H9 (cell line): ENCODE measurements around the gene ATOX1. TPM values are rescaled to one million over a fixed set of nuclear protein-coding genes. Genes with fewer than 3 reads are reported as not detected.
"Not testable (repeated sequence)": the region's sequence is repeated elsewhere in the genome, so short reads cannot be mapped to it uniquely, and the experiment has no call there.

Experiments used
- DNase-seq: peaks from one replicate; pipeline ENCODE4 v3.0.0-alpha.2; 2017
- H2AFZ ChIP-seq: one replicate; pipeline ENCODE4 v1.6.1; 2013; ENCODE audit warnings: mild to moderate bottlenecking, low read length, control low read depth, moderate library complexity
- H2AK5ac ChIP-seq: 2 replicates; pipeline ENCODE4 v1.6.1; 2013; ENCODE audit warnings: low read length, control low read depth, mixed read lengths; ENCODE audit not compliant: insufficient read length
- H2BK120ac ChIP-seq: one replicate; pipeline ENCODE4 v1.6.1; 2013; ENCODE audit warnings: low read depth, mild to moderate bottlenecking, low read length, control low read depth, inconsistent platforms; ENCODE audit not compliant: poor library complexity, severe bottlenecking
- H2BK12ac ChIP-seq: 2 replicates; pipeline ENCODE4 v1.6.1; 2013; ENCODE audit warnings: low read length, control low read depth, mixed read lengths, low read depth; ENCODE audit not compliant: insufficient read length
- H2BK15ac ChIP-seq: 2 replicates; pipeline ENCODE4 v1.6.1; 2013; ENCODE audit warnings: low read depth, low read length, control low read depth
- H2BK20ac ChIP-seq: one replicate; pipeline ENCODE4 v1.6.1; 2013; ENCODE audit warnings: low read depth, mild to moderate bottlenecking, low read length, control low read depth, inconsistent platforms; ENCODE audit not compliant: poor library complexity, severe bottlenecking
- H2BK5ac ChIP-seq: 2 replicates; pipeline ENCODE4 v1.6.1; 2013; ENCODE audit warnings: low read length, control low read depth, mixed read lengths; ENCODE audit not compliant: insufficient read length
- H3K14ac ChIP-seq: 2 replicates; pipeline ENCODE4 v1.6.1; 2013; ENCODE audit warnings: low read length, control low read depth; ENCODE audit not compliant: insufficient read depth
- H3K18ac ChIP-seq: 2 replicates; pipeline ENCODE4 v1.6.1; 2013; ENCODE audit warnings: low read depth, mild to moderate bottlenecking, mixed read lengths, low read length, control low read depth; ENCODE audit not compliant: insufficient read length
- H3K23ac ChIP-seq: 2 replicates; pipeline ENCODE4 v1.6.1; 2013; ENCODE audit warnings: low read length, control low read depth, mixed read lengths, low read depth; ENCODE audit not compliant: insufficient read length
- H3K23me2 ChIP-seq: 2 replicates; pipeline ENCODE4 v1.6.1; 2013; ENCODE audit warnings: low read depth, mild to moderate bottlenecking, mixed read lengths, low read length, control low read depth; ENCODE audit not compliant: insufficient read length, poor library complexity, severe bottlenecking
- H3K27ac ChIP-seq: 2 replicates; pipeline ENCODE4 v1.5.1; 2013; ENCODE audit warnings: low read length, control low read depth, mixed read lengths, low read depth; ENCODE audit not compliant: insufficient read length
- H3K27me3 ChIP-seq: 2 replicates; pipeline ENCODE4 v1.6.1; 2013; ENCODE audit warnings: low read length, control low read depth, inconsistent platforms; ENCODE audit not compliant: insufficient read depth
- H3K4ac ChIP-seq: 2 replicates; pipeline ENCODE4 v1.6.1; 2013; ENCODE audit warnings: low read depth, mild to moderate bottlenecking, control low read depth, inconsistent platforms, low read length, moderate library complexity
- H3K4me1 ChIP-seq: 2 replicates; pipeline ENCODE4 v1.6.1; 2013; ENCODE audit warnings: low read length, control low read depth, inconsistent platforms; ENCODE audit not compliant: insufficient read depth
- H3K4me2 ChIP-seq: 2 replicates; pipeline ENCODE4 v1.6.1; 2013; ENCODE audit warnings: low read length, control low read depth, mixed read lengths; ENCODE audit not compliant: insufficient read length, insufficient read depth
- H3K56ac ChIP-seq: 2 replicates; pipeline ENCODE4 v1.6.1; 2013; ENCODE audit warnings: low read depth, mild to moderate bottlenecking, mixed read lengths, low read length, control low read depth; ENCODE audit not compliant: insufficient read length
- H3K79me1 ChIP-seq: 2 replicates; pipeline ENCODE4 v1.6.1; 2013; ENCODE audit warnings: low read depth, mild to moderate bottlenecking, moderate library complexity, low read length, control low read depth, inconsistent platforms; ENCODE audit not compliant: insufficient read depth, poor library complexity, severe bottlenecking
- H3K79me2 ChIP-seq: 2 replicates; pipeline ENCODE4 v1.6.1; 2013; ENCODE audit warnings: low read length, control low read depth, inconsistent platforms; ENCODE audit not compliant: insufficient read depth
- H3K9ac ChIP-seq: 2 replicates; pipeline ENCODE4 v1.6.1; 2013; ENCODE audit warnings: low read length, control low read depth, mixed read lengths; ENCODE audit not compliant: insufficient read length; ENCODE audit errors: extremely low read depth
- H3K9me3 ChIP-seq: one replicate; pipeline ENCODE4 v1.6.1; 2013; ENCODE audit warnings: low read depth, low read length, inconsistent platforms; ENCODE audit not compliant: control insufficient read depth
- H3T11ph ChIP-seq: one replicate; pipeline ENCODE4 v1.6.1; 2013; ENCODE audit warnings: mild to moderate bottlenecking, low read length, control low read depth, inconsistent platforms
- H4K20me1 ChIP-seq: one replicate; pipeline ENCODE4 v1.6.1; 2013; ENCODE audit not compliant: control insufficient read depth, insufficient read length, insufficient read depth
- H4K5ac ChIP-seq: 2 replicates; pipeline ENCODE4 v1.6.1; 2013; ENCODE audit warnings: low read depth, mild to moderate bottlenecking, mixed read lengths, low read length, control low read depth; ENCODE audit not compliant: insufficient read length
- H4K8ac ChIP-seq: replicated peaks from 2 replicates; pipeline ENCODE4 v1.6.1; 2013; ENCODE audit warnings: low read length, control low read depth, mixed read lengths, low read depth; ENCODE audit not compliant: insufficient read length
- H4K91ac ChIP-seq: 2 replicates; pipeline ENCODE4 v1.6.1; 2013; ENCODE audit warnings: low read depth, mild to moderate bottlenecking, moderate library complexity, mixed read lengths, low read length, control low read depth; ENCODE audit not compliant: insufficient read length
- H3K27ac Mint-ChIP-seq, 3 experiments: 2 replicates in 2 of 3; 3 replicates in 1 of 3; pipeline ENCODE4 v1.8.0; 2020 to 2021; ENCODE audit warnings: mixed read lengths in 3 of 3, mild to moderate bottlenecking in 1 of 3, moderate library complexity in 1 of 3
- H3K27me3 Mint-ChIP-seq: 2 replicates; pipeline ENCODE4 v1.8.0; 2021; ENCODE audit warnings: low read depth, mild to moderate bottlenecking, moderate library complexity, mixed read lengths
- H3K36me3 Mint-ChIP-seq, 3 experiments: 2 replicates in 2 of 3; 3 replicates in 1 of 3; pipeline ENCODE4 v1.8.0; 2020 to 2021; ENCODE audit warnings: low read depth in 3 of 3, mixed read lengths in 3 of 3; ENCODE audit not compliant: insufficient read depth in 1 of 3
- H3K4me1 Mint-ChIP-seq, 2 experiments: 2 replicates each; pipeline ENCODE4 v1.8.0; 2020; ENCODE audit warnings: mixed read lengths in 2 of 2
- H3K4me3 Mint-ChIP-seq, 2 experiments: 2 replicates in 1 of 2; 3 replicates in 1 of 2; pipeline ENCODE4 v1.8.0; 2020 to 2021; ENCODE audit warnings: mild to moderate bottlenecking in 2 of 2, mixed read lengths in 2 of 2, moderate library complexity in 1 of 2
- H3K9me3 Mint-ChIP-seq, 2 experiments: 2 replicates in 1 of 2; 3 replicates in 1 of 2; pipeline ENCODE4 v1.8.0; 2020; ENCODE audit warnings: mild to moderate bottlenecking in 2 of 2, mixed read lengths in 2 of 2, moderate library complexity in 1 of 2
- WGBS: extraction: QIAGEN DNeasy Blood & Tissue Kit; methylation state at CpG from one replicate; pipeline ENCODE4 v1.1.7; 2013; ENCODE audit warnings: missing lambda C conversion rate, low lambda C conversion rate, mixed read lengths; ENCODE audit not compliant: insufficient read length; ENCODE audit errors: extremely low coverage; 5-methylcytosine and 5-hydroxymethylcytosine counted together
- total RNA-seq: library from RNA; stranded (reverse); gene quantifications from 2 replicates; pipeline ENCODE4 v1.2.1, GENCODE V29; 2021
- TF ChIP-seq, protein P1 (sequence below): fragments of 200-600 bp; sonication (generic); conservative IDR thresholded peaks from 3 replicates; pipeline ENCODE4 v1.8.0; 2021; ENCODE audit warnings: antibody characterized with exemption, mild to moderate bottlenecking

The ATOX1 gene
- total RNA-seq, 1 experiment from 2014 or later = 75.0 TPM

DNA sequence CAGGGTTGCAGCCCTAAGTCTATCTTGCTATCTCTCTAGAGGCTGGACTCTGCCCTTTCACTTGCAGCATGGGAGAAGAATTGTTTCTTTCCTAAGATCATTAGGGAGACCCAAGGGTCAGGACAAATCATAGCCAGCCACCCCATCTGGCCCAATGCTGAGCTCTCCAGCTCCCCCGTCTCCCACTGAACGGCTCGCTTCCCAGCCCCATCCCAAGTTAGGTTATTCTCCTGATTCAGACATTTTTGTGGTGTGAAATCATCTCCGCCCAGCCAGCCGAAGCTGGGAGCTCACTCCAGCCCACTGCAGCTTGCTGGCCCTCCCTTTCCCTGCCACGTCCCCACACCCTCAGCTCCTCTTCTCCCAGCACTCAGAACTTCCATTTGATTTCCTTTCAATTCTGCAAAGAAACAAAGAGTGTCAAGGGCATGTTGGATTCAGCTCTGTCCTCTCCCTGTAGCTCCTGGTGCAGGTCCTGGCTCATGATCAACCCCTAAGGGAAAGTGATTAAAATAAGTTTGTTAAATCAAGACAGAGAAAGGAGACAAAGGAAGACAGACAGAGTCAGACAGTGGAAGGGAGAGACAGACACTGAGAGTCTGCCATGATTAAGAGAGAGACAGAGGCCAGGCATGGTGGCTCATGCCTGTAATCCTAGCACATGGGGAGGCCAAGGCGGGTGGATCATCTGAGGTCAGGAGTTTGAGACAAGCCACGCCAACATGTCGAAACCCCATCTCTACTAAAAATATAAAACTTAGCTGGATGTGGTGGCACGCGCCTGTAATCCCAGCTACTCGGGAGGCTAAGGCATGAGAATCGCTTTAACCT lies 59.1 kb downstream of the ATOX1 start:
- Histone ChIP-seq H3K4me2 (no peak overlapping the region), H4K91ac (no peak overlapping the region), H3K18ac (no peak overlapping the region), H3T11ph (no peak overlapping the region), H3K4me1 (peaks cover 7% of the 10 kb centered on the region; the same call in 1 of the 2 replicates), H3K79me1 (no peaks in the 10 kb centered on the region), H3K9me3 (no peaks in the 10 kb centered on the region), H3K23me2 (no peaks in the 10 kb centered on the region), H2AFZ (peak overlapping the region; percentile 49), H3K14ac (no peak overlapping the region; the same call in 1 of the 2 replicates), H3K56ac (no peak overlapping the region), H3K27me3 (no peaks in the 10 kb centered on the region; the same call in 1 of the 2 replicates), H3K9ac (no peak overlapping the region), H4K5ac (no peak overlapping the region), H2AK5ac (no peak overlapping the region), H2BK120ac (no peak overlapping the region), H2BK5ac (no peak overlapping the region), H2BK20ac (no peak overlapping the region), H4K20me1 (no peaks in the 10 kb centered on the region), H3K4ac (no peak overlapping the region), H2BK12ac (no peak overlapping the region), H2BK15ac (no peak overlapping the region), H3K79me2 (no peaks in the 10 kb centered on the region), H3K27ac (no peak overlapping the region), H3K23ac (no peak overlapping the region), H4K8ac (no peak overlapping the region)
- TF ChIP-seq, protein P1, sequence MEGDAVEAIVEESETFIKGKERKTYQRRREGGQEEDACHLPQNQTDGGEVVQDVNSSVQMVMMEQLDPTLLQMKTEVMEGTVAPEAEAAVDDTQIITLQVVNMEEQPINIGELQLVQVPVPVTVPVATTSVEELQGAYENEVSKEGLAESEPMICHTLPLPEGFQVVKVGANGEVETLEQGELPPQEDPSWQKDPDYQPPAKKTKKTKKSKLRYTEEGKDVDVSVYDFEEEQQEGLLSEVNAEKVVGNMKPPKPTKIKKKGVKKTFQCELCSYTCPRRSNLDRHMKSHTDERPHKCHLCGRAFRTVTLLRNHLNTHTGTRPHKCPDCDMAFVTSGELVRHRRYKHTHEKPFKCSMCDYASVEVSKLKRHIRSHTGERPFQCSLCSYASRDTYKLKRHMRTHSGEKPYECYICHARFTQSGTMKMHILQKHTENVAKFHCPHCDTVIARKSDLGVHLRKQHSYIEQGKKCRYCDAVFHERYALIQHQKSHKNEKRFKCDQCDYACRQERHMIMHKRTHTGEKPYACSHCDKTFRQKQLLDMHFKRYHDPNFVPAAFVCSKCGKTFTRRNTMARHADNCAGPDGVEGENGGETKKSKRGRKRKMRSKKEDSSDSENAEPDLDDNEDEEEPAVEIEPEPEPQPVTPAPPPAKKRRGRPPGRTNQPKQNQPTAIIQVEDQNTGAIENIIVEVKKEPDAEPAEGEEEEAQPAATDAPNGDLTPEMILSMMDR = no peak
- DNase-seq = peak; percentile 57
- Mint-ChIP-seq H3K4me1 (peaks cover 20 to 28% of the 10 kb centered on the region in 2 experiments), H3K9me3 (no peaks in the 10 kb centered on the region), H3K27me3 (peaks cover 1% of the 10 kb centered on the region; the same call in 1 of the 2 replicates), H3K4me3 (no peak overlapping the region), H3K27ac (peak overlapping the region; percentile 2 to 76 (median 56); a peak in 4 of 7 replicates), H3K36me3 (no peaks in the 10 kb centered on the region)
- no CpG with 5 or more reads among the region's 13 CpGs for WGBS

DNA sequence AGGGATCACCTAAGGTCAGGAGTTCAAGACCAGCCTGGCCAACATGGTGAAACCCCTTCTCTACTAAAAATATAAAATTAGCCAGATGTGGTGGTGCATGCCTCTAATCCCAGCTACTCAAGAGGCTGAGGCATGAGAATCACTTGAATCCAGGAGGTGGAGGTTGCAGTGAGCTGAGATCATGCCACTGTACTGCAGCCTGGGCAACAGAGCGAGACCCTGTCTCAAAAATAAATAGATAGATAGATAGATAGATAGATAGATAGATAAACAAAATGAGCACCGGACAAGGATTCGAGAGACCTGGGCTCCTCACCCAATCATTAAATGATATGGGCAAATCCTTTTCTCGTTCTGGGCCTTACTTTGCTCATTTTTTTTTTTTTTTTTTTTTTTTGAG lies 60.4 kb downstream of the ATOX1 start:
- H4K91ac ChIP-seq, H2BK12ac ChIP-seq, H3K4me3 Mint-ChIP-seq, H3K4ac ChIP-seq, H3K27ac ChIP-seq, H3K4me2 ChIP-seq, H4K5ac ChIP-seq, H3K79me1 ChIP-seq, H2AK5ac ChIP-seq, H4K8ac ChIP-seq, H3K27me3 ChIP-seq, H3K36me3 Mint-ChIP-seq, H3K27me3 Mint-ChIP-seq, H3K27ac Mint-ChIP-seq, H2BK5ac ChIP-seq, H2AFZ ChIP-seq, H3K79me2 ChIP-seq, H3K23ac ChIP-seq, DNase-seq, H3K14ac ChIP-seq, H3K18ac ChIP-seq, H2BK20ac ChIP-seq, H3K56ac ChIP-seq, H2BK120ac ChIP-seq, H2BK15ac ChIP-seq, H3K23me2 ChIP-seq, H3K9me3 Mint-ChIP-seq, H4K20me1 ChIP-seq, H3K9me3 ChIP-seq, H3K4me1 ChIP-seq, H3T11ph ChIP-seq, H3K9ac ChIP-seq: not testable (repeated sequence)
- peaks cover 23 to 31% of the 10 kb centered on the region in 2 experiments for H3K4me1 Mint-ChIP-seq
- no CpG with 5 or more reads among the region's 4 CpGs for WGBS
